Smooth muscle cell of trachea (primary cell): ENCODE results near the gene PSORS1C2. TPM values are rescaled to one million over a fixed set of nuclear protein-coding genes. Genes with fewer than 3 reads are reported as not detected.

Experiments used
- total RNA-seq: library from RNA; depleted of rRNA; stranded (reverse); fragments of >200 nt; gene quantifications from 2 replicates; pipeline ENCODE4 v1.2.1, GENCODE V29; 2014

Gene PSORS1C2
- not detected in 2 replicates for total RNA-seq

DNA sequence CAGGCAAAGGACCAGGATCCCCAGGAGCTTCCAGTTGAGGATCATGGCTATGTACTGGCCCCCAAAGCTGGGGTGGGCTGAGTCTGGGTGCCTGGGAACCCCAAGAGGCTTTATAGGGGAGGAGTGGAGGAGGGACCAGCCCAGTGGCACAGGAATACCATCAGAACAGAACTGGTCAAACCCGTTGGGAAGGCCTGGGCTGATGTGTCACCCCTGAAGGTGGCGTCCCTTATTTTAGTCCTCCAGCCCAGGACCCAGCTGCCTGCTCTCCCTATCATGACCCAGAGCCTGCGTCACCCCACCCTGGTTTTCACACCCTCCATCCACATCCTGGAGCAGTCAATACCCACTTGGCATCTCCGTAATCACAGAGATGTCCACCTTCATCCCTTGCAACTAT, at the start of gene PSORS1C2:
TSS of gene PSORS1C2 (minus strand) at position 85 of the 400 bp plus-strand sequence. CDS start at position 45, 40 bp downstream.

DNA sequence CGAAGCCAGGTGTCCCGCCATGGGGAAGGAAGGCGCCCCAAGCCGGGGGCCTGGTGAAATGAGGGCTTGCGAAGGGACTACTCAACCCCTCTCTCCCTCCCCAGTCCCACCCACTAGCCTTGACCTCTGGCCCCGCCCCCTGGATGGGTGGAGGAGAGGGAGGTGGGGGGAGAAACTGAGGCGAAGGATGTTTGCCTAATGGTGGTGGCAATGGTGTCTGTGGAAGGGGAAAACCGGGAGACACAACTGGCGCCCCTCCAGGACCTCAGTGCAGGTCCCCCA, 31.7 kb upstream of the PSORS1C2 start, which contains the start of gene POU5F1:
TSS of gene POU5F1 (minus strand) at position 83 of the 282 bp plus-strand sequence. CDS start at position 21, 62 bp downstream.

DNA sequence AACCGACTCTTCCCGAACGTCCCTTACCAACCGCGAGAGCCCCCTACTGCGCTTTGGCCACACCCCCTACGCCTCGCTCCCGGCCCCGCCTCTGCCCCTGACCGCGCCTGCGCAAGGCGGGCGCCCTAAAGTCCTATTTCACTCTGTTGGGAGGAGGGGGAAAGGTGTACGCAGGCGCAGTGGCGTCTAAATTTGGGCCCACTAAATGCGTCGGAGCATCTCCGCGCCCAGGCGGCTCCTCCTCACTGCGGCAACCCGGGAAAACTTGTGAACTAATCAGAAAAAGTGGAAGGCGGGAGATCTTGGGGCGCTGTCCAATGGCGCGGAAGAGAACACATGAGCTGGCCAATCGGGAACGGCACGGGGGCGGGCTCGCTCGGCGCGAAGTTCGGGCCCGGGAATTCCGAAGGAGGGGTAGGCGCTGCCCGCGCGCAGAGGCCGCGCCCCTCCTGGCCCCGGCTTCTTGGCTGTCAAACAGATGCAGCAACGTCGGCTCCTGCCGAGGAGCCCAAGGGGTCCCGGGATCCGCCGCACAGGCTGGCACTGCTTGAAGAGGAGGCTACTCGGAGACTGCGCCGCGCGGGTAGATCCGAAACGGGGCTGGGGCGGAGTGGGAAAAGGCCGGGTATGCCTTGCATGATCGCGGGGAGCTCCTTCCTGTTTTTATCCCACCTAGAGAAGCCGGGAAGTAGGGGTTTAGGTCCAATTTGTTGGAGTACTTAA, 19.4 kb upstream of the PSORS1C2 start, which contains the start of gene TCF19:
TSS of gene TCF19 (plus strand) at position 450 of the 723 bp plus-strand sequence. CDS start 881 bp downstream, outside the sequence.

DNA sequence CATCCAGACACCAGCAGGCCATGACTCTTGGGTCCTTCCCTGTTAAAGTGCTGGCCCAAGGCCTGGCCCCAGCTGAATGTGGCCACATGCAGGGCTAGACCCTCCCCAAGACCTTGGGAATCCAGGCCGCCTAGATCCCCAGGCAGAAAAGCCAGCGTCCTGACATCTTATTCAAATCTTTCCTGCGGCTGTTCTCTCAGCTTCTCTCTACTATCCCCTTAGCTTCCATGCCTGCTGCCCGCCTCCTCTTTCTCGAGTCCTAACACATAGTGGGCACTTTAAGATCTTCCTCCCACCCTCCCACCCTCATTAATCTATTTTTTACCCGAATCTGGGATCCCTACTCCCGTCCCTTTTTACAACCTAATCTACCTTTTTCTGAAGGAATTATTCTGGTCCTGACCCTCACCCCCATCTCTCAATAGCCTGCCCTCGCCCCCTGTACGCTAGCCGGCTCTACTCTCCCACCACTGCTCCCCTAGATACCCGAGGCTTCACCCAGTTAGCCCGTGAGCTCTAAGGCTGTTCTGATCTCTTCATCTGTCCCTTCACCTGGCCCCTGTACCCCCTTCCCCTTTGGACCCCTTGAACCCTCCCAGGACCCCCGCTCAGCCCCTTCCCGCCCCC, 18.8 kb upstream of the PSORS1C2 start, which contains the start of gene CCHCR1:
TSS of gene CCHCR1 (minus strand) at position 290 of the 627 bp plus-strand sequence. CDS start at position 88, 202 bp downstream.

DNA sequence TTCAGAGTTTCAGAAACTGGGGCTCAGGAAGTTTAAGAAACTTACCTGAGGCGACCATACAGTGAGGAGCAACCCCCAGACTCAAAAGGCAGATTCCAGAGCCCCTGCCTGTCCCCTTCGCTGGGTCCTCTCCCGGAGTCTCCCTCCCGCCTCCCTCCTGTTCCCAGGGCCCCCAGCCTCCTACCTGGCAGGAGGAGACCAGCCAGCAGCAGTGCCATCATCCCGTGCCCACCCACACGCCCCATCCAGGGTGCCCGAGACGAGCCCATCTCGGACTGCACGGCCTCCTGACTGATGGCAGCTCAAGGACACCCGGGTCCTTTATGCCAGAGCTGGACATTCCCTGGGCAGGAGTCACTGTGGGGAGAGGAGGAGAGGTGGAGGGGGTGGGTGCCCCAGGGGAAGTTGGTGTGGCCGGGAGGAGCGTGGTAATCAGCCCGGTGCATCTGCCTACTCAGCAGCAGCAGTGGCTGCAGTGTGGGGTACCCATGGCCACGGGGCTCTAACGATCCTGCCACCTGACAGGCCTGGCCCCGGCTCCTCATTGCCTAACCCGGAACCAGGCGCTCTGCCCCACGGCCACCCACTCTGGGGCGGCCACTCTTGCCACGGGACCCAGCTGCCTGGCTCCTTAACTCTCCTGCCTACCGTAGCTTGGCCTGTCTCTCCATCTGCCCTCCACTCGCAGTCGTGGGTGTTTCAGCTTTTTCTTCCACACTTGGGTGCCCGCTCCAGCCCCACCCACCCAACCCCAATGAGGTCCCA, 18.5 kb downstream of the PSORS1C2 start, which contains the start of gene CDSN:
TSS of gene CDSN (minus strand) at position 296 of the 765 bp plus-strand sequence. CDS start at position 269, 27 bp downstream.

DNA sequence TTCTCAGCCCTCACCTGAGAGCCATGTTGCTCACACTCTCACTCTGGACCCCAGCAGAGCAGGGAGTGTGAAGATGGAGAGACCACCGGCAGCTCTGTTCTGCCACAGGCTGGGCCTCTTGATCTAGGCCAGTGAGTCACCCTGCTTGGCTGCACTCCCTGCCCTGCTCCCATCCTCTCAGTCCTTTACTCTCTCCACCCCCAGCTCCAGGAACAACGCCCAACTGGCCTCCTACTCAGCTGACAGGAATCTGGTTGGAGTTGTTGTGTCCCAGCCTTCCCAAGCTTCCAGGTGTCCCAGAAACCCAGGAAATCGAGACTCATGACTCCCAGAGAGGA, 24.4 kb downstream of the PSORS1C2 start, which contains the start of gene PSORS1C1:
TSS of gene PSORS1C1 (plus strand) at position 260 of the 338 bp plus-strand sequence. CDS start 14,833 bp downstream, outside the sequence.

DNA sequence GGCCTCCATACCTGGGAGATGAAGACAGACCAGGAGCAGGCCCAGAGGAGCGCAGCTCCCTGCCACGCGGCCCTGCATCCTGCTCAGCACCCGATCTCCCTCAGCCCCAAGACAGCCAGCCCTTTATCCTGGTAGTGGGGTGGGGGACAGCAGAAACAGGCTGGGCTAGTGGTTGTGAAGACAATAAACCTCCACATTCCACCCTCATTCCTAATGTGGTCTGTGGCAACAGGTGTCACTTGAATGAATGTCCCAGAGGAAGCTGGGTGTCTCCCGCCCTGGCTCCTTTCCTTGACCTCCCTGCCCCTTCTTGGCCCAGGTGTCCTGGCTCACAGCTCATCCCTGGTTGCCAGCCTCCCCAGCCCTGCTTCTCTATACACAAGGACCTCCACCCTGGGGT, 26.4 kb downstream of the PSORS1C2 start, which contains the start of gene C6orf15:
TSS of gene C6orf15 (minus strand) at position 98 of the 400 bp plus-strand sequence. CDS start at position 78, 20 bp downstream.

Other genes with a start within 250 kb of the PSORS1C2 start
- 8.8 and 9.6 TPM in 2 replicates for gene GTF2H4, start 230.9 kb downstream of the PSORS1C2 start, total RNA-seq
- 17.0 and 24.3 TPM in 2 replicates for gene VARS2, start 224.8 kb downstream of the PSORS1C2 start, total RNA-seq
- not detected in 2 replicates for gene SFTA2, start 206.9 kb downstream of the PSORS1C2 start, total RNA-seq
- gene MUCL3, start 198.1 kb downstream of the PSORS1C2 start, total RNA-seq, result not detected in 2 replicates
- gene MUC21, start 155.3 kb downstream of the PSORS1C2 start, total RNA-seq, result not detected in 2 replicates
- under 0.01 TPM in 1 of 2 replicates, not detected in the other for gene MUC22, start 128.6 kb downstream of the PSORS1C2 start, total RNA-seq
- not detected in 2 replicates for gene C6orf15, start 26.5 kb downstream of the PSORS1C2 start, total RNA-seq
- 0.29 and 0.99 TPM in 2 replicates for gene PSORS1C1, start 24.3 kb downstream of the PSORS1C2 start, total RNA-seq
- not detected in 2 replicates for gene CDSN, start 18.6 kb downstream of the PSORS1C2 start, total RNA-seq
- 20.2 and 22.0 TPM in 2 replicates for gene CCHCR1, start 18.7 kb upstream of the PSORS1C2 start, total RNA-seq
- 4.5 and 23.1 TPM in 2 replicates for gene TCF19, start 19.5 kb upstream of the PSORS1C2 start, total RNA-seq
- 0.33 TPM in 1 of 2 replicates, not detected in the other for gene POU5F1, start 31.6 kb upstream of the PSORS1C2 start, total RNA-seq
- 318 and 398 TPM in 2 replicates for gene HLA-C, start 133.0 kb upstream of the PSORS1C2 start, total RNA-seq
- gene HLA-B, start 218.1 kb upstream of the PSORS1C2 start, total RNA-seq, result 301 and 427 TPM in 2 replicates